ENCODE results near the gene SCN3B. TPM values are rescaled to one million over a fixed set of nuclear protein-coding genes. Genes with fewer than 3 reads are reported as not detected.

The SCN3B gene
- total RNA-seq, 6 donors from 2014 or later, result 0.46 to 2.7 (median 1.4) TPM; not detected in 2

GRCh38 chr11:123601743-123602142, 52.7 kb downstream of the SCN3B start:
- TF ChIP-seq POLR2A (IDR thresholded peaks at IDR 0.05) (no peak), CTCF (IDR thresholded peaks at IDR 0.05) (no peak), POLR2AphosphoS5 (IDR thresholded peaks at IDR 0.05) (no peak), EP300 (IDR thresholded peaks at IDR 0.05) (no peak)
- Histone ChIP-seq H3K36me3 (peaks cover 0 to 3% (median 0%) of the 10 kb centered on the region in 4 donors), H3K9me3 (no peaks in the 10 kb centered on the region), H3K4me1 (no peaks in the 10 kb centered on the region), H3K27me3 (no peaks in the 10 kb centered on the region), H3K4me3 (no peak overlapping the region), H3K27ac (no peak overlapping the region)
- no peak for ATAC-seq (ENCODE audit: low FRiP score in 2 of 2)
- 77 to 89% methylated on average over 4 of the region's 4 CpGs for WGBS, 2 donors
- DNase-seq, result no peak

- no peaks in the 10 kb centered on the region for H3K4me1 ChIP-seq
- H3K9me3 ChIP-seq, result no peaks in the 10 kb centered on the region
- H3K4me3 ChIP-seq, result no peak overlapping the region
- WGBS, 2 donors, result 75 to 86% methylated on average over 4 of the region's 4 CpGs
- peaks cover 0 to 3% (median 0%) of the 10 kb centered on the region in 4 donors for H3K36me3 ChIP-seq
- TF ChIP-seq CTCF (IDR thresholded peaks at IDR 0.05) (no peak), POLR2A (IDR thresholded peaks at IDR 0.05) (no peak), EP300 (IDR thresholded peaks at IDR 0.05) (no peak), POLR2AphosphoS5 (IDR thresholded peaks at IDR 0.05) (no peak)
- no peak overlapping the region for H3K27ac ChIP-seq
- ATAC-seq (ENCODE audit: low FRiP score in 2 of 2) (no peak), DNase-seq (no peak)
- H3K27me3 ChIP-seq, result no peaks in the 10 kb centered on the region
Observed at GRCh38 chr11:123601136-123601535, 53.3 kb downstream of the SCN3B start.

GRCh38 chr11:123597859-123598258, 56.6 kb downstream of the SCN3B start:
- no peak for TF ChIP-seq POLR2AphosphoS5 (IDR thresholded peaks at IDR 0.05)
- no peak for TF ChIP-seq CTCF (IDR thresholded peaks at IDR 0.05)
- TF ChIP-seq EP300 (IDR thresholded peaks at IDR 0.05), result no peak
- TF ChIP-seq POLR2A (IDR thresholded peaks at IDR 0.05), result no peak
- ATAC-seq (ENCODE audit: low FRiP score in 2 of 2), result no peak

GRCh38 chr11:123594921-123595320, 59.5 kb downstream of the SCN3B start:
- no peak overlapping the region for H3K27ac ChIP-seq
- DNase-seq, result no peak
- no peaks in the 10 kb centered on the region for H3K27me3 ChIP-seq
- WGBS, 2 donors, result 87 to 90% methylated on average over 4 of the region's 4 CpGs
- H3K4me3 ChIP-seq, result no peak overlapping the region
- H3K9me3 ChIP-seq, result no peaks in the 10 kb centered on the region
- no peaks in the 10 kb centered on the region for H3K36me3 ChIP-seq
- TF ChIP-seq POLR2A (IDR thresholded peaks at IDR 0.05) (no peak), CTCF (IDR thresholded peaks at IDR 0.05) (no peak), POLR2AphosphoS5 (IDR thresholded peaks at IDR 0.05) (no peak), EP300 (IDR thresholded peaks at IDR 0.05) (no peak)
- ATAC-seq (ENCODE audit: low FRiP score in 2 of 2), result no peak
- H3K4me1 ChIP-seq, result no peaks in the 10 kb centered on the region

More at GRCh38 chr11:123597859-123598258, 56.6 kb downstream of the SCN3B start:
- no peak for DNase-seq
- H3K4me1 ChIP-seq, result no peaks in the 10 kb centered on the region
- H3K27me3 ChIP-seq, result no peaks in the 10 kb centered on the region
- H3K36me3 ChIP-seq, result no peaks in the 10 kb centered on the region
- no peaks in the 10 kb centered on the region for H3K9me3 ChIP-seq
- no peak overlapping the region for H3K4me3 ChIP-seq
- no peak overlapping the region for H3K27ac ChIP-seq
- 91 to 100% methylated on average over 2 of the region's 2 CpGs for WGBS, 2 donors

- Histone ChIP-seq H3K4me3 (no peak overlapping the region), H3K9me3 (no peaks in the 10 kb centered on the region), H3K4me1 (no peaks in the 10 kb centered on the region), H3K27ac (no peak overlapping the region), H3K27me3 (no peaks in the 10 kb centered on the region), H3K36me3 (no peaks in the 10 kb centered on the region)
- no peak for TF ChIP-seq POLR2A (IDR thresholded peaks at IDR 0.05)
- no peak for TF ChIP-seq POLR2AphosphoS5 (IDR thresholded peaks at IDR 0.05)
- no peak for TF ChIP-seq CTCF (IDR thresholded peaks at IDR 0.05)
- TF ChIP-seq EP300 (IDR thresholded peaks at IDR 0.05), result no peak
- ATAC-seq (ENCODE audit: low FRiP score in 2 of 2), result no peak
- 88 to 95% methylated on average over 7 to 8 of the region's 8 CpGs for WGBS, 2 donors
- DNase-seq, result no peak
Observed at GRCh38 chr11:123594188-123594901, 60.1 kb downstream of the SCN3B start.

Data from upper lobe of left lung (tissue), 6 donors.